Astrocyte (in vitro differentiated cells and primary cell): Measurements from ENCODE around the gene TCP11. TPM values are rescaled to one million over a fixed set of nuclear protein-coding genes. Genes with fewer than 3 reads are reported as not detected.

Experiments used
- DNase-seq: peaks from one replicate; pipeline ENCODE4 v3.0.0-alpha.2; 2010; ENCODE audit warnings: low read depth
- FAIRE-seq: peaks from 2 replicates; lab custom pipeline; 2011; peaks lifted over from hg19 to GRCh38; lab: Jason Lieb, UNC
- H2AFZ ChIP-seq: 2 replicates; pipeline ENCODE4 v1.6.0; 2012; ENCODE audit warnings: low read depth, low read length, inconsistent platforms
- H3K27ac ChIP-seq: 2 replicates; pipeline ENCODE4 v1.5.1; 2011; ENCODE audit warnings: low read depth, low read length, inconsistent platforms
- H3K27me3 ChIP-seq: 2 replicates; pipeline ENCODE4 v1.6.0; 2011; ENCODE audit warnings: low read length, inconsistent platforms; ENCODE audit not compliant: insufficient read depth
- H3K36me3 ChIP-seq: 2 replicates; pipeline ENCODE4 v1.5.1; 2011; ENCODE audit warnings: low read length, inconsistent platforms; ENCODE audit not compliant: insufficient read depth
- H3K4me1 ChIP-seq: 2 replicates; pipeline ENCODE4 v1.5.1; 2011; ENCODE audit warnings: low read length, inconsistent platforms; ENCODE audit not compliant: insufficient read depth
- H3K4me2 ChIP-seq: 2 replicates; pipeline ENCODE4 v1.6.0; 2012; ENCODE audit warnings: low read length, inconsistent platforms
- H3K4me3 ChIP-seq: 2 replicates; pipeline ENCODE4 v1.5.1; 2011; ENCODE audit warnings: low read depth, mild to moderate bottlenecking, low read length, inconsistent platforms; ENCODE audit not compliant: insufficient read depth
- H3K79me2 ChIP-seq: 2 replicates; pipeline ENCODE4 v1.6.0; 2012; ENCODE audit warnings: mild to moderate bottlenecking, low read length, inconsistent platforms; ENCODE audit not compliant: insufficient read depth
- H3K9ac ChIP-seq: 2 replicates; pipeline ENCODE4 v1.6.0; 2012; ENCODE audit warnings: mild to moderate bottlenecking, low read length, inconsistent platforms
- H3K9me3 ChIP-seq: 2 replicates; pipeline ENCODE4 v1.5.1; 2012; ENCODE audit warnings: low read depth, mild to moderate bottlenecking, low read length, inconsistent platforms; ENCODE audit not compliant: insufficient read depth
- H4K20me1 ChIP-seq: 2 replicates; pipeline ENCODE4 v1.6.0; 2012; ENCODE audit warnings: low read length, inconsistent platforms; ENCODE audit not compliant: insufficient read depth
- H3K27ac Mint-ChIP-seq: one replicate; pipeline ENCODE4 v1.8.0; 2021; ENCODE audit warnings: mild to moderate bottlenecking, mixed read lengths; ENCODE audit not compliant: unreplicated experiment
- H3K27me3 Mint-ChIP-seq: one replicate; pipeline ENCODE4 v1.8.0; 2021; ENCODE audit warnings: low read depth, mixed read lengths; ENCODE audit not compliant: unreplicated experiment
- H3K36me3 Mint-ChIP-seq: one replicate; pipeline ENCODE4 v1.8.0; 2021; ENCODE audit warnings: low read depth, mixed read lengths; ENCODE audit not compliant: unreplicated experiment
- H3K4me1 Mint-ChIP-seq: one replicate; pipeline ENCODE4 v1.8.0; 2021; ENCODE audit warnings: low read depth, mixed read lengths; ENCODE audit not compliant: unreplicated experiment
- H3K4me3 Mint-ChIP-seq: one replicate; pipeline ENCODE4 v1.8.0; 2021; ENCODE audit warnings: mild to moderate bottlenecking, moderate library complexity, mixed read lengths; ENCODE audit not compliant: unreplicated experiment
- H3K9me3 Mint-ChIP-seq: one replicate; pipeline ENCODE4 v1.8.0; 2021; ENCODE audit warnings: mild to moderate bottlenecking, mixed read lengths; ENCODE audit not compliant: unreplicated experiment
- EZH2 ChIP-seq: IDR thresholded peaks from 2 replicates; pipeline ENCODE4 v1.6.1; 2012; ENCODE audit warnings: mild to moderate bottlenecking, low read length, inconsistent platforms; ENCODE audit not compliant: insufficient read depth
- total RNA-seq: library from RNA; stranded (reverse); gene quantifications from 2 replicates; pipeline ENCODE4 v1.2.1, GENCODE V29; 2021
- TF ChIP-seq, protein P1 (sequence below): IDR thresholded peaks from 2 replicates; pipeline ENCODE4 v1.5.1; 2011; ENCODE audit warnings: low read depth, mild to moderate bottlenecking, inconsistent platforms, low read length, moderate library complexity; ENCODE audit not compliant: insufficient read depth

Gene TCP11
- total RNA-seq, 1 donor from 2014 or later: not detected

DNA sequence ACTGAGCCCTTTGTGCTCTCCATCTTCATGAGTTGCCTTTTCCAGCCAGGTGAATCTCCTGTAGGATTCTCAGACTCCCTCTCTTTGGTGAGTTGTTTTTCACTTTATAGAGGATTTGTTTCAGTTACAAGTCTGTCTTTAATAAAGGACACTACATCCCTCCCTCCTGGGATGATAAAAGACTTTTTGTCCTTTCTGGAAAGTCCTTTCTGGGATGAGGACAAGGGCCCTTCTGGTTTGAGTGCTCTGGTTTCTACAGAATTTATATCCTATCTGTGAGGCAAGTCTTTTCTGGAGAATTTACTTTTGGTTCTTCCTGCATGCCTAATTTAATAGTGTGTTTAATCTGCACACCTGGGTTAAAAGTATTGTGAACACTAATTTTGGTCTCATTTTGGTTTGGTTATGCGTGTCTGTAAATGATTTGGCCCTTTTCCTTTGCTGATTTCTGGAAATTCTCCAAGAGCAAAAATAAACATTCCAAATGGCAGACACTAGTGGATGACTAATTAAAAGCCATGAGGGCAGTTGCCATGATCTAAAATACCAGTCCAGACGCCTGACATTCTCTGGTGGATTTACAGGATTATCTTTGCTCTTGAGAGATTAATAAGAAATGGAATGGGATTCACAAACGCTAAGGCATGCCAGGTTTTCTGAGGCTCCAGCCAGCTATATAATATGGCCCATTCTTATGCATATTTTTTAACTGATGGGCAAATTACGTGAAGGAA lies 44.8 kb downstream of the TCP11 start:
- Mint-ChIP-seq H3K36me3 (no peaks in the 10 kb centered on the region), H3K4me3 (peak overlapping the region; percentile 22), H3K27ac (peak overlapping the region; percentile 78), H3K9me3 (no peaks in the 10 kb centered on the region), H3K27me3 (no peaks in the 10 kb centered on the region), H3K4me1 (peaks cover 39% of the 10 kb centered on the region)
- Histone ChIP-seq H3K9me3 (no peaks in the 10 kb centered on the region), H3K4me2 (peak overlapping the region; percentile 36), H3K9ac (no peak overlapping the region), H3K4me3 (no peak overlapping the region), H3K79me2 (no peaks in the 10 kb centered on the region), H3K4me1 (peaks cover 28% of the 10 kb centered on the region), H2AFZ (no peak overlapping the region), H4K20me1 (no peaks in the 10 kb centered on the region), H3K27me3 (no peaks in the 10 kb centered on the region), H3K36me3 (no peaks in the 10 kb centered on the region), H3K27ac (peak overlapping the region; percentile 26)
- DNase-seq: peak; percentile 91
- FAIRE-seq: peak; percentile 39
- TF ChIP-seq EZH2: no peak
- TF ChIP-seq, protein P1, sequence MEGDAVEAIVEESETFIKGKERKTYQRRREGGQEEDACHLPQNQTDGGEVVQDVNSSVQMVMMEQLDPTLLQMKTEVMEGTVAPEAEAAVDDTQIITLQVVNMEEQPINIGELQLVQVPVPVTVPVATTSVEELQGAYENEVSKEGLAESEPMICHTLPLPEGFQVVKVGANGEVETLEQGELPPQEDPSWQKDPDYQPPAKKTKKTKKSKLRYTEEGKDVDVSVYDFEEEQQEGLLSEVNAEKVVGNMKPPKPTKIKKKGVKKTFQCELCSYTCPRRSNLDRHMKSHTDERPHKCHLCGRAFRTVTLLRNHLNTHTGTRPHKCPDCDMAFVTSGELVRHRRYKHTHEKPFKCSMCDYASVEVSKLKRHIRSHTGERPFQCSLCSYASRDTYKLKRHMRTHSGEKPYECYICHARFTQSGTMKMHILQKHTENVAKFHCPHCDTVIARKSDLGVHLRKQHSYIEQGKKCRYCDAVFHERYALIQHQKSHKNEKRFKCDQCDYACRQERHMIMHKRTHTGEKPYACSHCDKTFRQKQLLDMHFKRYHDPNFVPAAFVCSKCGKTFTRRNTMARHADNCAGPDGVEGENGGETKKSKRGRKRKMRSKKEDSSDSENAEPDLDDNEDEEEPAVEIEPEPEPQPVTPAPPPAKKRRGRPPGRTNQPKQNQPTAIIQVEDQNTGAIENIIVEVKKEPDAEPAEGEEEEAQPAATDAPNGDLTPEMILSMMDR: no peak

DNA sequence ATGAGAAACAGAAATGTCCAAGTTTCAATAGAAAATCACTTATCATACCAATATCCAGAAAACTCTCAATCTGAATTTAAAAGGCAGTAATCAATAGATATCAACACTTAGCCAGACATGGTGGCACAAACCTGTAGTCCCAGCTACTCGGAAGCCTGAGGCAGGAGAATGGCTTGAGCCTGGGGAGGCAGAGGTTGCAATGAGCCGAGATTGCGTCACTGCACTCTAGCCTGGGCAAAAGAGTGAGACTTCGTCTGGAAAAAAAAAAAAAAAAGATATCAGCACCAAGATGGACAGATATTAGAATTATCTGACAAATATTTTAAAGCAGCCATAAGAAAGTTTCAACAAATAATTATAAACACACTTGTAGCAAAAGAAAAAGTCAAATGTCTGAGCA lies 47.0 kb downstream of the TCP11 start:
- peaks cover 58% of the 10 kb centered on the region for H3K4me1 Mint-ChIP-seq
- H3K4me2 ChIP-seq: no peak overlapping the region

More for the DNA sequence above, 47.0 kb downstream of the TCP11 start:
- no peak for TF ChIP-seq EZH2
- TF ChIP-seq, protein P1: no peak
- H3K9me3 Mint-ChIP-seq: no peaks in the 10 kb centered on the region
- no peak overlapping the region for H3K4me3 ChIP-seq
- no peaks in the 10 kb centered on the region for H3K36me3 ChIP-seq
- no peaks in the 10 kb centered on the region for H3K79me2 ChIP-seq
- DNase-seq (no peak), FAIRE-seq (no peak)
- peak overlapping the region; percentile 58 for H3K27ac Mint-ChIP-seq
- no peaks in the 10 kb centered on the region for H3K9me3 ChIP-seq
- H2AFZ ChIP-seq: no peak overlapping the region
- H3K27me3 Mint-ChIP-seq: no peaks in the 10 kb centered on the region
- no peaks in the 10 kb centered on the region for H3K27me3 ChIP-seq
- no peak overlapping the region for H3K4me3 Mint-ChIP-seq
- H3K36me3 Mint-ChIP-seq: no peaks in the 10 kb centered on the region
- no peak overlapping the region for H3K27ac ChIP-seq
- H3K4me1 ChIP-seq: peaks cover 43% of the 10 kb centered on the region
- no peaks in the 10 kb centered on the region for H4K20me1 ChIP-seq
- H3K9ac ChIP-seq: no peak overlapping the region
